Neural cell (in vitro differentiated cells): ENCODE results near the gene LNX1.

Experiments used
- CTCF ChIP-seq: fragments of 450-650 bp; IDR thresholded peaks from 2 replicates; pipeline ENCODE4 v1.5.1; 2014; ENCODE audit warnings: antibody characterized with exemption, mild to moderate bottlenecking, moderate library complexity; ENCODE audit not compliant: poor library complexity, severe bottlenecking
- EP300 ChIP-seq: fragments of 450-650 bp; conservative IDR thresholded peaks from 2 replicates; pipeline ENCODE4 v1.6.1; 2014; ENCODE audit warnings: antibody characterized with exemption, mild to moderate bottlenecking, moderate library complexity; ENCODE audit not compliant: poor library complexity, severe bottlenecking
- EZH2 ChIP-seq: fragments of 200-600, 300-800 bp; shearing (Covaris generic), sonication (generic); IDR thresholded peaks from 2 replicates; pipeline ENCODE4 v1.6.1; 2014; ENCODE audit warnings: antibody characterized with exemption, low read length, borderline replicate concordance, mild to moderate bottlenecking; ENCODE audit not compliant: insufficient read depth, poor library complexity, severe bottlenecking
- POLR2AphosphoS5 ChIP-seq: IDR thresholded peaks from 2 replicates; pipeline ENCODE4 v1.6.1; 2012

DNA sequence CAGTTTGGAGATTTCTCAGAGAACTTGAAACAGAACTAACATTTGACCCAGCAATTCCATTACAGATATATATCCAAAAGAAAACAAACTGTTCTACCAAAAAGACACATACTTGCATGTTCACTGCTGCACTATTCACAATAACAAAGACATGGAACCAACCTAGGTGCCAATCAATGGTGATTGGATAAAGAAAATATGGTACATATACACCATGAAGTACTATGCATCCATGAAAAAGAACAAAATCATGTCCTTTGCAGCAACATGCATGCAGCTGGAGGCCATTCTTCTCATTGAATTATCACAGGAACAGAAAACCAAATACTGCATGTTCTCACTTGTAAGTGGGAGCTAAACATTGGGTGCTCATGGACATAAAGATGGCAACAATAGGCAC is 47.6 kb upstream of the LNX1 start:
- TF ChIP-seq CTCF (no peak), POLR2AphosphoS5 (no peak), EZH2 (no peak), EP300 (no peak)
